DMS153 treated with DMSO at 0.1 percent for 48 hours (cell line): ENCODE data around the gene CCNH.

Source experiments
- DNase-seq: peaks from one replicate; lab custom pipeline; 2025; ENCODE audit not compliant: unreplicated experiment; lab: John Stamatoyannopoulos, UW

The CCNH gene

DNA sequence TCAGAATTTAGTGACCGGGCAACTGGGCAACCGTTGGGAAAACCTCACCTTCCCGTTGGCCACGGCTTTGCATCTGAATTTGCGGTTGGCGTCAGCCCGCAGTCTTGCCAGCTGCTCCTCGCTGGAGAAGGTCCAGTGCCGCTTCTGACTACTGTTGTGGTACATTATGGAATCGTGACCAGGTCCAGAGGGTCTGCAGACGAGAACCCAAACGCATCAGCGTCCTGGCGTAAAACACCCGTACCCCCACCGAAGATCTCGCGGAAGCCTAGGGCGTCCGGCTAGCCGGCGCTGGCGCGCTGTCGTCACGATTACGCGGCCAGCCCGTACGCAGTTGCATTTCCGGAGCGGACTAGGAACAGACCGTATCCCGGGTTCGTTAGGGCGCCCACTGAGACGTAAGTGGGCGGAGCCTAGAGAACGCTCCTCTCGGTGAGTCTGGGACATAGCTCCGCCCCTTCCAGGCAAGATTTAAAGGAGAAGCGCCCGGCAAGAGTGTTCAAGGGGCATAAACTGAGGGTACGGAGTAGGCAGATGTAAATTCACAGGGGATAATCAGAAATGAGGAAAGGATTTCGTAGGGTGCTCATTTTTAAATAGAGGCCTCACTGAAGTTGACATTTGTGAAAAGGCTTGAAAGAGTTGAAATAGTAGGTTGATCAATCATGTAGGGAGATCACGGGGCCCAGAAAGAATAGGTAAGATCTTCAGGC lies at the start of gene CCNH:
TSS of gene CCNH (minus strand) at position 301 of the 713 bp plus-strand sequence. CDS start at position 165, 136 bp downstream.
- peak; percentile 57 for DNase-seq

DNA sequence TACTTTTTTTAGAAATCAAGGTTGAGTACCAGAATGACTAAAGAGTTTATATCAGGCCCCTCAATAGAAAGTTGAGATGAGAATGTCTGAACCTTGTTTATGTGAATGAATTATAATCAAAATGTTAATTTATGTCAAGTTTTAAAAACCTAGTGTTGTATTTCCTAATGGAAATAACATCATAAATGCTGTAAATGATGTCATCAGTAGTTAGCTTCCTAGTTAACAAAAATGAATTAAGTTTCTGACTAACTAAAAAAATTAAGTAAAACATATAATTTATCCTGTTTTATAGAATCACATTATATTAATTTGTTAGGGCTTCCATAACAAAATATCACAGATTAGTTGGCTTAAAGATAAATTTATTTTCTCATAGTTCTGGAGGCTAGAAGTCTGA lies 45.0 kb upstream of the CCNH start:
- DNase-seq: no peak

DNA sequence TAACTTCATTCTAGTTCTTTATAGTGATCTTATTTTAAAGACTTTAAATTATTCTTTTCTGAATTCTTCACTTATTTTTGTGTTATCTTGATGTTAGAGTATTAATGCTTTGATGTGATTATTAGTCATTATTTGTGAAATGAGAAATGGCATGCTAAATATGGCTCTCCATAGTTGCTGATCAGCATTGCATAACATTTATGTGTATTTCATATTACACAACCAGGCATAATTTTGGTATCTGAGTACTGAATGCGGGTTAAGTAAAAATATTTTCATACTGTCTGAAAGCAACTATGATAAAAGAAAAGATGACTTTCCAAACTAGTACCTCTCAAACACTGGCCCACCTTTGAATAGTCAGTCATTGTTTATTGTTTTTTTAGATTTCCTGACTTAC lies 41.1 kb upstream of the CCNH start:
- DNase-seq: no peak

DNA sequence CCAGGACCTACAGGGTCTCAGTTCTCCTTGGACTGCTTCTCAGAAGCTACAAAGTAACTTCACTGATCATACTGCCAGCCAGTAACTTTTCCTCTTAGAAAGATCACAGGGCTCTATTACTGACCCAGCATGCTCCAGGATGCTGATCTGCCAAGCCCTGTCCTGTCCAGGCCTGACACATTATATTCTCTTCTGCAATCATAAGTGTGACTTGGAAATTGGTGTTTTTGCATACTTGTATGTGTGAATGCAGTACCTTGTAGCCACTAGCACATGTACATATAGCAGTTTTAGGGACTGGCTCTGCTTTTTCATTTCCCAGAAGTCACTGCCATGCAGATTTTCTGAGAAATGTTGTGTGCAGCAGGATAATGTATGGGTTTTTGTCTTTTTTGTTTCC lies 40.1 kb upstream of the CCNH start:
- DNase-seq: no peak

DNA sequence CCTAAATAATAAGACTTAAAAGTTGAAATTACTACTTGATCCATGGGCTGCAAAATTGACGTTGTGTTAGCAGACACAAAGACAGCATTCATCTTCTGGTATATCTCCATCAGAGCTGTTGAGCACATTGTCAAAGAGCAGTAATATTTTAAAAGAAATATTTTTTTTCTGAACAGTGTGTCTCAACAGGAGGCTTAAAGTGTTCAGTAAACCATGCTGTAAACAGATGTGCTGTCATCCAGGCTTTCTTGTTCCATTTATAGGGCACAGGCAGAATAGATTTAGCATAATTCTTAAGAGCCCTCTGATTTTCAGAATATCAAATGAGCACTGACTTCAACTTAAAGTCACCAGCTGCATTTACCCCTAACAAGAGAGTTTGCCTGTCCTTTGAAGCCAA lies 29.7 kb upstream of the CCNH start:
- DNase-seq: no peak

DNA sequence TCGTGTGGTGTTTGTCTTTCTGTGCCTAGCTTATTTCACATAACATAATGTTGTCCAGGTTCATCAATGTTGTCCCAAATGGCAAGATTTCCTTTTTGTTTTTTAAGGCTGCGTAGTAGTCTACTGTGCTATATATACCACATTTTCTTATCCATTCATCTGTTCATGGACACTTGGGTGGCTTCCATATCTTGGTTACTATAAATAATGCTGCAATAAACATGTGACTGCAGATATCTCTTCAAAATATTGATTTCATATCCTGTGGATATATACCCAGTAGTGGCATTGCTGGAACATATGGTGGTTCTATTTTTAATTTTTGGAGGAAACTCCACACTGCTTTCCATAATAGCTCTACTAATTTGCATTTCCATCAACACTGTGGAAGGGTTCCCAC lies 25.5 kb upstream of the CCNH start:
- DNase-seq: no peak

DNA sequence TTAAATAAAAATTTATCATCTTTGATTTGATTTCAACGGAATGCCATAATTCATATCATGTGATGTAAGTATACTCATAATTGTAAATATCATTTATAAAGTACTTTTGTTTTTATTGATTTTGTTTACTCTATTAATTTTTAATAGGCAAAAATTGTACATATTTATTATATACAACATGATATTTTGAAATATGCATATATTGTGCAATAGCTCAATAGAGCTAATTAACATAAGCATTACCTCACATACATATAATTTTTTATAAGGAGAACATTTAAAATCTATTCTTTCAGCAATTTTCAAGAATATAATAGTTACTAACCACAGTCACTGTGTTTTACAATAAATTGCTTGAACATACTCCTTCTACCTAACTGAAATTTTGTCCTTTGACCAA lies 25.0 kb upstream of the CCNH start:
- DNase-seq: no peak

DNA sequence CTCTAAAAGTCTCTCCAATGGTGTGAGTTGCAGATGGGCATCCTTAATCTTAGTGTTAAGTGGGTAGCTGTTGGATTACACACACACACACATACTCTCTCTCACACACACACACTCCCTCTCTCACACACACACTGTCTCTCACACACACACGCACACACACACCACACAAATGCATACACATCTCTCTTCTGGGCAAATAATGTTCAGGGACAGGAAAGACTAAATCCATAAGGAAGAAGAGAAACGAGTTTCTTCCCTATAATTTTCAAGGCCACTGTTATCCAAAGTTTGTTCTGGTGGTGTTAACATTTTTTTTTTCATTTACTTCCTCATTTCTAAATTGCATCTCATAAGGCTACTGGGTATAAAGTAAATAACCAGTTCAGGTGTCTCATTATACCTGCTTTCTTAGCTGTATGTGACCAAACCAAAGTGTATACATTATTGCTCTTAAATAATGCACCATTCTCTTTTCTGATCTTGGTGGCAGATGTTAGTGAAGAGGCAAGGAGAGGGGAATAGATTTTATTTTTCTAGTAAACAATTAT lies 22.5 kb upstream of the CCNH start:
- no peak for DNase-seq

DNA sequence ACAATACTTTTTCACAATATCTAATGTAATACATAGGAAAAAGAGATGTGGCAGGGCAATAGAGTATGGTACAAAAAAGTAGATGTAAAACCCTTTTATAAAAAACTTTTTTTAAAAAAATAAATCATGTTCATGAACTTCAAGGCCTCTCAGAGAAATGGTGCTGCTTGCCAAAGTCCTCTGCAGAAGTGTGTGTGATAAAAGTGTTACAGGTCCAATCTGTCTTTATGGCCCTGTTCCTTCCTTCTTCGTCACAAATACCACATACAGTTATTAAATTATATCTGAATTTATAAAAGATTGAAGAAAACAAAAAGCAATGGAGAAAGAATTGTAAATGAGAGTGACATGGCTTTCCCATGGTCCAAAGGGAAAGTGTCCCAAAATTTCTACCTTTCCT lies 21.7 kb upstream of the CCNH start:
- DNase-seq: no peak

DNA sequence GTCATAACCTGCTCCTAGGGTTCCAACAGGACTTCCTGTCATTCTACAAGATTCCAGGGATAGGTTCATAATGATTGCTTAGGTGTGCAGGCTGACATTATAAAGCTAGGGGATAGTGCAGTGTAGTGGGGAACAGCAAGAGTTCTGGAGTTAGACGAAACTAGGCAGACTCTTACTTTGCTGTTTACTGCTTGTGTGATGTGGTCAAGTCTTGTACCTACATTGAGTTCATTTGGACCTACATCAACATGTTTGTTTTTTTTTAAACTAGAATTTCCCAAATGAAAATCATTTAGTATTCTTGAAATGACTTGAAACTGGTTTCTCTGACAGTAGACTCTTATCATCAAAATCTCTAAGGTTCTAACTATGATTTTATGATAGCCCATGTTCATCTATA lies 21.2 kb upstream of the CCNH start:
- no peak for DNase-seq

DNA sequence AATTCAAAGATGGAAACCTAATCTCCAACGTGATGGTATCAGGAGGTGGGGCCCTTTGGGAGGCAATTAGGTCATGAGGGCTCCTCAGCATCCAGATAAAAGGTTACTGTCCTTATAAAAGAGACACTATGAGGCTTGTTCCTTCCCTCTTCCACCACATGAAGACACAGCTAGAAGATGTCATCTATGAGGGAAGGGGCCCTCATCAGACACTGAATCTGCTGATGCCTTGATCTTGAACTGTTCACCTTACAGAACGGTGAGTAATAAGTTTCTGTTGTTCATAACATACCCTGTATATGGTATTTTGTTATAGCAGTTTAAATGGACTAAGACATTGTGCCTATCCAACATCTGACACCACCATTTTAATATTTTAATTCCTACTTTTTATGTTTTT lies 19.7 kb upstream of the CCNH start:
- DNase-seq: no peak

DNA sequence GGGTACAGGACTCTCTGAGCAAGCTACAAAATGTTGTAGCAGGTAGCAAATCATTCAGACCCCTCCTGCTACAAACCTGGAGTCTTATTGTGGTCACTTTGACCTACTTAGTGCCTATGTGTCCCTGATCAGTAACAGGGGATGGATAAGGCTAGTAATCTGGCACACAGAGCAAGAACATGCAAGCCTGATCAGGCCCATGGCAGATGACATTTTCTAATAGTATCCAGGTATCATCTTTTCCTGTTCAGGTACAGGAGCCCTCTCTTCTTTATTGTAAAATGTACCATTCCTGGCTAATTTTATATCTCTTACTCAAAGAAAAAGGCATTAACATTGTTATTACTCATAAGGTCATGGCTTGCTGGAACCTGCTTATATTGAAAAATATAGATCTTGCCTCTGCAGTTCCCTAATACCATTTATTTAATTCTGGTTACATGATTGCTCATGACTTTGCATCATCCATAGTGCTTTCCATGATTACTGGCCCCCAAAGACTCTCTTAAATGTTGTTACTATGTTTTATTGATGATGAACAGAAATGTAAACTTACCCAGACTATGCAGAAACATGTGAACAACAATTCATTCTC lies 18.2 kb upstream of the CCNH start:
- no peak for DNase-seq

DNA sequence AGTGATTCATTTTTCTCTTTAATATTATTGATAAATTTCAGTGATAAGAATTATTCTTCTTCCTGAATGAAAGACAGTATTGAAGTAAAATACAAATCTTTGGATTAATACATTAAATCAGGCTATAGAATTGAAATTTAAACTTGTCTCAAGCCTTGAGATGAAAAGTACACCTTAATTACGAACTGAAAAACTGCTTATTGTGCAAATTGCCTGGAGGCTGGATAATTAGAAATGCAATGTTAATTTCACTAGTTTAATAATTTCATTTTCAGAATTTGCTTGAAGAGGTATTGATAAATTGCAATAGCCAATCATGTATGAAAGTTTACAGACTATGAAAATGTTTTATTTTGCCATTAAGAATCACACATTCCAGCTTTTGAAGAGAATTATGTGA lies 11.0 kb upstream of the CCNH start:
- no peak for DNase-seq

DNA sequence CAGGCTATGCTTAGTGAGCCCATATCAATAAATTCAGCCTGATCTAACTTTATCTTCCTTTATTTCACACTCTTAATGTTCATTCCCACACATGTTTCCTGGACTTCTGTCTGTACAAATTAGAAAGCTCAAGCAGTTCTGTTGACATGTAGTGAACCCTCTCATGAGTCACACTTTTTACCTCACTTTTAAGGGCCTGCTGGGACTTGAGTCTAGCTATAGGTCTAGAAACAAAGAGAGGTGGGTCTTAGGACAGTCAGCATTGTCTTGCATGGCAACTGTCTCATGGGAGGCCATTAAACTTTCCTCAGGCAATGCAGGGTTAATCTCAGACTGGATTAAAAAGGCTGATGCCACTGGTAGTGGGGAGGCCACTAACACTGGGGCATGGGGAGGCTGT lies 8.6 kb upstream of the CCNH start:
- no peak for DNase-seq

DNA sequence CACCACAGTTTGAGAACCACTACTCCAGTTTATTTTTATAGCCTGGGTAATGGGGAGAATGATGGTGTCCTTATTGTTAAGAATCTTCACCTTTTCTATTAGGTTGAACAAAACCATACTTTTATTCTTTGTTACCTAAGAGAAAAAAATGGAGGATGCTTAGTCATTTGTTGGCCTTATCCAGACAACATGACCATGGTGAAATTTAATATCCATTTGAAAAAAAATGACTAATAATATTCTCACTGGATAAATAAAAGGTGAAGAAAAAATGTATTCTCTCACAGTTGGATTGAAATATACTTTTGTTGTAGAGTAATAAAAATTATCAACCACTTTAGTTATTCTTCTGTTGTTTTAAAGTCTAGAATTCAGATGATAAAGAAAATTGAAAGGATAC lies 5.8 kb upstream of the CCNH start:
- no peak for DNase-seq

DNA sequence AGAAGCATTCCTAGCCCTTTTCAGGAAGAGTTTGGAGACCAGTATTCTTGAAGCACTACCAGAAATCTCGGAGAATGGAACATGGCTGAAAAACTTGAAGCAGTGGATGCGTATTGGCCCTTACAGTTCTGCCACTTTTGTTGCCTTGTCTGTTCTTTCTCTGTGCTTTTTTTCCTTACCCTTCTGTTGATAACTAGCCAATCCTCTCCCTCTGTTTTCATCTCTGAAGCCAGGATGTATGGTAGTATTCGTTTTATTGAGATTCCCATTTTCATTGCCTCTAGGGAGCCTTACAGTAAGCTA lies 564 bp upstream of the CCNH start:
- DNase-seq: no peak

DNA sequence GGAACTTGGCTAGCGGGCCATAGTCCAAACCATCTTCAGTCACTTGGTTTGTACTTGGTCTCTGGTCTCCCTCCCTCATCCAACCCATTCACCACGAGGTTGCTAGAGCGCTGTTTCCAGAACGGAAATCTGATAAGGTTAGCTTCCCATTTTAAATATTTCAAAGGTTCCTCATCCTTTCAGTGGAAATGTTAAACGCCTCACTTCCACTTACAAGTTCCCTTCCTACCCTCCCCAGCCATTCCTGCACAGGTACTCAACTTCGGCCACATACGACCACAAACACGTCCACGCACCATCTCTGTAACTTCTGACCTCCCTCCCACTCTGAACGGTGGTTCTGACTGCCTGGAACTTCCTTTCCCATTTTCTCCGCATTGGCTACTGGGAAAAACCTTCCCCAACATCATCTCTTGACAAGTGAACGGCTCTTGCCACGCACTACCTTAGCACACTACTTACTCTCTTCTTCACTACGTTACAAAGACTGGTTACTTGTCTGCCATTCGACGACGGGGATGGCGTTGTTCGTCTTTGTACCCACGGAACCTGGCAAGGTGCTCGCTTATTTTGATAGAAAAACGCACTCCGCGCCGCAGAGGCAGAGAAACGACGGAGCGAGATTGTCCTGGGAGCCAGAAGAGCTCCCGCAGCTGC lies 629 bp downstream of the CCNH start:
- no peak for DNase-seq

DNA sequence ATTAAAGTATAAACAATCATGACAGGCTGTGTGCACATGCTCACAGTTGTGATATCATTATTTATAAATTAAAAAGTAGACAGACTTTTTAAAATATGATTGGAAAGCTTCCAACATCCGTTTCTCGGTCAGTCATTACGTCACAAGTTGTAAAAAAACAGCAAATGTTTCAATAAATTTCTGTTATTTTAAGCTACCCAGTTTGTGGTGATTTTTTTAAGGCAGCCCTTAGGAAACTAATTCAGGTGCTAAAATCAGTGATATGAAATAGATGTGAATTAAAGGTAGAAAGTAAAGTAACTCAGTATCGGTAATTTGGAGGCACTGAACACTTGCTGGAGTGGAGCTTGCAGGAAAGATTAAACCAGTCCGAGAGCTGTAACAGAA lies 1.2 kb downstream of the CCNH start:
- DNase-seq: no peak

DNA sequence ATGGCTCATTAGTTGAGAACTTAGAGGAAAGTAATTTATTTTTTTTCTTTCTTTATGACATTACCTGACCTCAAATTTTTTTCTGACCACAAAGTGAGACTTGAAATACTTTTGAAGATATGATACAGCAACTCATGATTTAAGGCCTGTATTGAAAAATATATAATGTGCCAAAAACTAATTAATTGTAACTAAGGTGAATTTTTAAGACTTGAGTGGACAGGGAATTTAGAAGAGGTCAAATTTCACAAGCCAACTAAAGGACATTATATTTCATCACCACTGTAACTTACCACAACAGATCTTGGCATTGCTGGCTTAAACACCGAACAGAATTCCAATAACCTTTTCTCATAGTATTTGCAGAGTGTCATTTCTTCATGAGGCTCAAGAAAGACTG lies 1.8 kb downstream of the CCNH start:
- DNase-seq: no peak

DNA sequence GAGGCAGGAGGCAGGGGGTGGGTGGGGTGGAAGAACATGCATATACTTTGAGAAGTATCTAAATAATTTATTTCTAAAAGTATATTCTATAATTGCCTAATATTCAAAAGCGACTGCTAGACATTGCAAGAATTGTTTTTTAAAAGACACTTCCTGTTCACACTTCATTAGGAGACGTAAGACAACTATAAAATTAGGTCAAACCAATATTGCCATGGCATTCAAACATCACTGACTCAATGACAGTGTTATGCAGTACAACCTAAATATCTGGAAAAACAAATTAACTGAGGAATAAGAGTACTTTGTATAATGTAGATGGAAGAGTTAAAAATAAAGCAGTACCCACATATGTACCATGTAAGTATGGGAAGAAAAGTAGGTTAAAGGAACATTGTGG lies 4.5 kb downstream of the CCNH start:
- DNase-seq: no peak

DNA sequence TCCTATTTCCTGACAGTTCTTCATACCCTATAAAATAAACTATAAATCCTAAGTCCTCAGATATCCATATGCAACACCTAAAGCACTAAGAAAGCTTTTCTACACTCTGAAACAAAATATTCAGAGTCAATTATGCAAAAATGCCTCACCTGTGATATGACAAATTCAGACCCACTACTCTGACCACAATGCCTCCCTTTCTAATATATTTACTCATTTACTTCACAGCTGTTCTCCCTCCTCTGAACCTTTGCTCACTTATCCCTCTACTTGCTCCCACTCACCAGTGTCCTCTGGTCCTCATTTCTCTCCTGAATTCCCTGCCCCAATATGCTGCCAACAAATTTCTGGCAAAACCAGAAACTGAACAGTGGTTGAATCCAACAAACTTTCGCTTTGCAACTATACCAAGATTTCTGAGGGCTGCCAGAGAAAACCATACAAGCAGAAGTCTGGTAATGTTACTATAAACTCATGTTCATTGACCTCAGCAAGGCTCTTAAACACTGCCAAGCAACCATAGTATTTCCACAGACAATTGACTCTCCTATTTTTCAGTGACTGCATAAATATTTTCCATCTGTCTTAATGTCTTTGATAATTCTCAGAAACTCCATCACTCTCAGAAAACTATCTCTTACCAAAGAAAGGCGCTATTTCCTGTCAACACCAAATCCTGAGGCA lies 7.1 kb downstream of the CCNH start:
- no peak for DNase-seq

DNA sequence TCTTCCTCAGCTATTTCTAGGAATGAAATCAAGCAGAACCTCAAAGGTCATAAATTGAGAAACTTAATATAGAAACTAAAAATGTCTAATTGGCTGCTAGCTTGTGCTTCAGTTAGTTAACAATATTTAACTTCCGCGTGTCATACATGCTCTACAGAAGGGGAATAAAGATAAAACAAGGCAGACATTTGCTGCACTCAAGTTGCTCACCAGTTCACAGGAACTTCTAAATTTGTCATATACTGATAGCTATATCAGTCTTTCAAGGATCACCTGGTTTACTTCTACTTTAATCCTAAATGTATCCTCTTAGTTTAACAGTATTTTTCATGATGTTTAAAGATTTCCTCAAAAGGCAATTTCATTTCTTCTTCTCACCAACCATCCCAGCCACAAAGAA lies 8.4 kb downstream of the CCNH start:
- DNase-seq: no peak
